Endothelial cell of umbilical vein (primary cell): ENCODE results near the gene PBLD. TPM values are rescaled to one million over a fixed set of nuclear protein-coding genes. Genes with fewer than 3 reads are reported as not detected.

ENCODE experiments used
- BruUV-seq: library from RNA; stranded (reverse); fragments of 400-500 nt; replicated peaks from 2 replicates; lab custom pipeline; 2021; lab: Mats Ljungman, UMichigan
- CTCF ChIA-PET: fragments of 300-600, 350-600 bp; sonication (Branson Sonifier 250); formaldehyde crosslinking; loops from one replicate; lab custom pipeline; 2021; ENCODE audit warnings: antibody characterized with exemption, inconsistent platforms; lab: Charles Lee
- POLR2A ChIA-PET: fragments of 300-600, 350-600 bp; sonication (Branson Sonifier 250); formaldehyde crosslinking; loops from one replicate; lab custom pipeline; 2021; ENCODE audit warnings: antibody characterized with exemption, inconsistent platforms; lab: Charles Lee
- DNase-seq: peaks from one replicate; pipeline ENCODE4 v3.0.0-alpha.2; 2011; ENCODE audit warnings: low read depth, low spot score
- FAIRE-seq: peaks from 2 replicates; lab custom pipeline; 2011; peaks lifted over from hg19 to GRCh38; lab: Jason Lieb, UNC
- H2AFZ ChIP-seq: 2 replicates; pipeline ENCODE4 v1.6.0; 2012; ENCODE audit warnings: low read depth, low read length, control low read depth, inconsistent platforms
- H3K27ac ChIP-seq: 2 replicates; pipeline ENCODE4 v1.5.1; 2011; ENCODE audit warnings: low read depth, mild to moderate bottlenecking, control low read depth, low read length, moderate library complexity; ENCODE audit not compliant: insufficient read depth
- H3K27me3 ChIP-seq, 2 experiments: 2 replicates each; pipeline versions ENCODE4 v1.6.0 to v1.6.1; 2011; ENCODE audit warnings: low read length in 2 of 2, mixed read lengths in 1 of 2; ENCODE audit not compliant: control insufficient read depth in 2 of 2, insufficient read depth in 2 of 2
- H3K36me3 ChIP-seq, 2 experiments: 2 replicates in 1 of 2; 3 replicates in 1 of 2; pipeline ENCODE4 v1.5.1; 2011; ENCODE audit warnings: low read length in 2 of 2, mild to moderate bottlenecking in 1 of 2, moderate library complexity in 1 of 2; ENCODE audit not compliant: control insufficient read depth in 2 of 2, insufficient read depth in 2 of 2; ENCODE audit errors: extremely low read depth in 1 of 2
- H3K4me1 ChIP-seq: 3 replicates; pipeline ENCODE4 v1.5.1; 2011; ENCODE audit warnings: mild to moderate bottlenecking, low read length; ENCODE audit not compliant: control insufficient read depth, insufficient read depth; ENCODE audit errors: extremely low read depth
- H3K4me2 ChIP-seq: 2 replicates; pipeline ENCODE4 v1.6.1; 2011; ENCODE audit warnings: low read length, control low read depth, mixed read lengths; ENCODE audit not compliant: insufficient read depth
- H3K4me3 ChIP-seq, 3 experiments: fragments of 200-600 bp in 1 of 3; sonication (generic), shearing (Covaris generic) in 1 of 3; replicated peaks in 1 of 3; 2 replicates each; pipeline ENCODE4 v1.5.1; 2011 to 2016; ENCODE audit warnings: control low read depth in 3 of 3, low read length in 3 of 3, mild to moderate bottlenecking in 2 of 3, inconsistent platforms in 1 of 3, low read depth in 1 of 3, moderate library complexity in 1 of 3; ENCODE audit not compliant: insufficient read depth in 1 of 3
- H3K79me2 ChIP-seq: 2 replicates; pipeline ENCODE4 v1.6.0; 2012; ENCODE audit warnings: low read length, inconsistent platforms; ENCODE audit not compliant: control insufficient read depth, insufficient read depth
- H3K9ac ChIP-seq: replicated peaks from 2 replicates; pipeline ENCODE3; 2011; ENCODE audit warnings: low read length, control low read depth; ENCODE audit not compliant: insufficient read depth; ENCODE audit errors: extremely low read depth
- H3K9me1 ChIP-seq: replicated peaks from 3 replicates; pipeline ENCODE4 v1.6.0; 2011; ENCODE audit warnings: mild to moderate bottlenecking, low read length; ENCODE audit not compliant: control insufficient read depth, insufficient read depth; ENCODE audit errors: extremely low read depth
- H3K9me3 ChIP-seq: replicated peaks from 2 replicates; pipeline ENCODE4 v1.5.1; 2012; ENCODE audit warnings: low read length, inconsistent platforms; ENCODE audit not compliant: control insufficient read depth, insufficient read depth
- H4K20me1 ChIP-seq: replicated peaks from 2 replicates; pipeline ENCODE3; 2011; ENCODE audit warnings: mild to moderate bottlenecking, low read length; ENCODE audit not compliant: control insufficient read depth, insufficient read depth; ENCODE audit errors: extremely low read depth
- CTCF ChIP-seq, 2 donors: IDR thresholded peaks; 1 replicate in 1 of 2; 2 replicates in 1 of 2; pipeline ENCODE4 v1.5.1; 2011; ENCODE audit warnings: low read length in 2 of 2, mild to moderate bottlenecking in 2 of 2, moderate library complexity in 2 of 2, control low read depth in 1 of 2, inconsistent platforms in 1 of 2, low read depth in 1 of 2; ENCODE audit not compliant: insufficient read depth in 1 of 2; ENCODE audit errors: extremely low read depth in 1 of 2
- EZH2 ChIP-seq: IDR thresholded peaks from 2 replicates; pipeline ENCODE4 v1.6.1; 2012; ENCODE audit warnings: borderline replicate concordance, low read depth, mild to moderate bottlenecking, moderate library complexity, low read length, inconsistent platforms; ENCODE audit not compliant: severe bottlenecking
- FOS ChIP-seq: IDR thresholded peaks from 2 replicates; pipeline ENCODE4 v1.6.1; 2011; ENCODE audit warnings: mild to moderate bottlenecking, low read length, moderate library complexity, borderline replicate concordance; ENCODE audit not compliant: insufficient read depth
- GATA2 ChIP-seq: IDR thresholded peaks from 2 replicates; pipeline ENCODE4 v1.7.0; 2011; ENCODE audit warnings: low read depth, mild to moderate bottlenecking, moderate library complexity, mixed read lengths, low read length; ENCODE audit not compliant: insufficient read length, insufficient read depth
- JUN ChIP-seq: IDR thresholded peaks from 2 replicates; pipeline ENCODE4 v1.6.1; 2011; ENCODE audit warnings: borderline replicate concordance, low read depth; ENCODE audit not compliant: insufficient read length, insufficient read depth
- MAX ChIP-seq: IDR thresholded peaks from 2 replicates; pipeline ENCODE4 v1.6.1; 2011; ENCODE audit not compliant: insufficient read depth, insufficient read length
- MYC ChIP-seq: IDR thresholded peaks from one replicate; pipeline ENCODE4 v1.6.1; 2011; ENCODE audit warnings: mild to moderate bottlenecking, low read depth, low read length
- POLR2A ChIP-seq: IDR thresholded peaks from 2 replicates; pipeline ENCODE4 v1.6.1; 2012; ENCODE audit warnings: low read depth, mild to moderate bottlenecking, control low read depth, low read length
- POLR2AphosphoS5 ChIP-seq: IDR thresholded peaks from 2 replicates; pipeline ENCODE4 v1.6.1; 2012; ENCODE audit warnings: low read depth, mild to moderate bottlenecking, control low read depth, low read length, moderate library complexity; ENCODE audit not compliant: insufficient read depth
- dilution Hi-C: fragments of 300-500 bp; cut with MboI; formaldehyde crosslinking; loops from one replicate; pipeline ENCODE4 v1.15.0; 2019; ENCODE audit warnings: low sequenced_read_pairs; ENCODE audit not compliant: extremely low pct_ligation_motif_present
- intact Hi-C: fragments of 100-400 bp; cut with micrococcal nuclease; formaldehyde crosslinking; loops from one replicate; pipeline ENCODE4 v1.10.0; 2022
- polyA plus RNA-seq, 4 experiments: library from polyadenylated mRNA; depleted of rRNA in 3 of 4; stranded (reverse) in 3 of 4; unstranded in 1 of 4; fragments of >200 nt; gene quantifications; 2 replicates each; pipeline versions ENCODE4 v1.2.1 to v1.2.3, GENCODE V29; 2011 to 2012; ENCODE audit warnings: missing spikeins in 1 of 4
- total RNA-seq: library from RNA; stranded (reverse); gene quantifications from 2 replicates; pipeline ENCODE4 v1.2.3, GENCODE V29; 2021

Gene PBLD
- total and polyA plus RNA-seq, 2 donors (not counting 3 experiments of a cell fraction or from before 2014, with no cell fraction given), result 1.5 to 5.1 TPM

GRCh38 chr10:68235581-68235980, 97.1 kb downstream of the PBLD start:
- no peak for FAIRE-seq

GRCh38 chr10:68235111-68235510, 97.6 kb downstream of the PBLD start:
- Histone ChIP-seq H3K9me3 (no peaks in the 10 kb centered on the region), H3K4me1 (peaks cover 12% of the 10 kb centered on the region), H3K4me2 (no peak overlapping the region), H3K79me2 (no peaks in the 10 kb centered on the region), H3K36me3 (no peaks in the 10 kb centered on the region), H3K9me1 (no peaks in the 10 kb centered on the region), H3K4me3 (no peak overlapping the region), H2AFZ (no peak overlapping the region), H4K20me1 (no peaks in the 10 kb centered on the region), H3K9ac (no peak overlapping the region), H3K27me3 (peaks cover 18 to 23% of the 10 kb centered on the region in 2 experiments), H3K27ac (no peak overlapping the region)
- no peak for DNase-seq
- dilution Hi-C loops (no loop called here), intact Hi-C loops (no loop called here)
- CTCF ChIA-PET, result interaction anchor here (1.3 to 2.7 kb wide), 2 partner anchors 22 to 67 kb away, joined by 3 to 15 read pairs; no protein-coding TSS in a partner anchor
- TF ChIP-seq FOS (no peak), EZH2 (no peak), CTCF (IDR thresholded peaks at IDR 0.05; ENCODE audit: extremely low read depth in 1 of 2, insufficient read depth in 1 of 2, low read depth in 1 of 2, low read length in 2 of 2) (no peak), MAX (no peak), JUN (no peak), POLR2AphosphoS5 (no peak), GATA2 (no peak), POLR2A (no peak), MYC (no peak)
- BruUV-seq, result no TSS peak
- POLR2A ChIA-PET, result no interaction called here
- no peak for FAIRE-seq

More at GRCh38 chr10:68235581-68235980, 97.1 kb downstream of the PBLD start:
- no peaks in the 10 kb centered on the region for H3K9me3 ChIP-seq
- intact Hi-C loops (no loop called here), dilution Hi-C loops (no loop called here)
- CTCF ChIA-PET, result interaction anchor here (1.3 to 2.7 kb wide), 2 partner anchors 23 to 66 kb away, joined by 3 to 15 read pairs; no protein-coding TSS in a partner anchor
- H2AFZ ChIP-seq, result no peak overlapping the region
- TF ChIP-seq CTCF (IDR thresholded peaks at IDR 0.05; ENCODE audit: extremely low read depth in 1 of 2, insufficient read depth in 1 of 2, low read depth in 1 of 2, low read length in 2 of 2), result no peak
- no TSS peak for BruUV-seq
- H3K79me2 ChIP-seq, result no peaks in the 10 kb centered on the region
- H3K36me3 ChIP-seq, result no peaks in the 10 kb centered on the region
- DNase-seq, result no peak
- H3K4me3 ChIP-seq, result no peak overlapping the region
- no peaks in the 10 kb centered on the region for H3K9me1 ChIP-seq
- H3K27ac ChIP-seq, result no peak overlapping the region
- POLR2A ChIA-PET, result no interaction called here
- no peaks in the 10 kb centered on the region for H4K20me1 ChIP-seq
- peaks cover 18 to 23% of the 10 kb centered on the region in 2 experiments for H3K27me3 ChIP-seq
- peaks cover 11% of the 10 kb centered on the region for H3K4me1 ChIP-seq
- no peak overlapping the region for H3K9ac ChIP-seq
- no peak overlapping the region for H3K4me2 ChIP-seq
